Endodermal cell (in vitro differentiated cells): ENCODE data around the gene GAS2. TPM values are rescaled to one million over a fixed set of nuclear protein-coding genes. Genes with fewer than 3 reads are reported as not detected.

ENCODE experiments used
- DNase-seq: peaks from one replicate; pipeline ENCODE4 v3.0.0-alpha.2; 2017
- H3K27ac ChIP-seq: 2 replicates; pipeline ENCODE4 v1.5.1; 2013; ENCODE audit warnings: mild to moderate bottlenecking, low read depth, low read length, moderate library complexity
- H3K27me3 ChIP-seq: 2 replicates; pipeline ENCODE4 v1.6.1; 2013; ENCODE audit warnings: mild to moderate bottlenecking, low read length, moderate library complexity; ENCODE audit not compliant: insufficient read depth, control insufficient read depth, poor library complexity, severe bottlenecking
- H3K36me3 ChIP-seq: 2 replicates; pipeline ENCODE4 v1.7.0; 2013; ENCODE audit warnings: mild to moderate bottlenecking, low read length, moderate library complexity; ENCODE audit not compliant: control insufficient read depth, insufficient read depth
- H3K4me1 ChIP-seq: one replicate; pipeline ENCODE4 v1.7.0; 2013; ENCODE audit warnings: low read length; ENCODE audit not compliant: control insufficient read depth, insufficient read depth
- H3K4me3 ChIP-seq: 2 replicates; pipeline ENCODE4 v1.5.1; 2013; ENCODE audit warnings: mild to moderate bottlenecking, low read length, moderate library complexity
- H3K9ac ChIP-seq: 2 replicates; pipeline ENCODE4 v1.6.1; 2013; ENCODE audit warnings: mild to moderate bottlenecking, low read length, moderate library complexity; ENCODE audit not compliant: poor library complexity, severe bottlenecking; ENCODE audit errors: extremely low read depth
- H3K9me3 ChIP-seq: 2 replicates; pipeline ENCODE4 v1.6.1; 2013; ENCODE audit warnings: mild to moderate bottlenecking, low read length, moderate library complexity; ENCODE audit not compliant: control insufficient read depth
- H3K27ac Mint-ChIP-seq: 2 replicates; pipeline ENCODE4 v1.8.0; 2020; ENCODE audit warnings: mixed read lengths
- H3K27me3 Mint-ChIP-seq: 2 replicates; pipeline ENCODE4 v1.8.0; 2021; ENCODE audit warnings: mild to moderate bottlenecking, mixed read lengths; ENCODE audit not compliant: insufficient read depth
- H3K36me3 Mint-ChIP-seq: 2 replicates; pipeline ENCODE4 v1.8.0; 2020; ENCODE audit warnings: low read depth, mixed read lengths
- H3K4me1 Mint-ChIP-seq: 2 replicates; pipeline ENCODE4 v1.8.0; 2020; ENCODE audit warnings: mixed read lengths
- H3K4me3 Mint-ChIP-seq: 2 replicates; pipeline ENCODE4 v1.8.0; 2020; ENCODE audit warnings: mild to moderate bottlenecking, moderate library complexity, mixed read lengths
- H3K9me3 Mint-ChIP-seq: 2 replicates; pipeline ENCODE4 v1.8.0; 2020; ENCODE audit warnings: mild to moderate bottlenecking, mixed read lengths
- CTCF ChIP-seq: fragments of 200-600 bp; sonication (generic); conservative IDR thresholded peaks from 2 replicates; pipeline ENCODE4 v1.5.0; 2021; ENCODE audit warnings: antibody characterized with exemption, mild to moderate bottlenecking
- WGBS, 2 experiments: methylation state at CpG; one replicate each; pipeline versions ENCODE4 v1.1.5 to v1.1.7; 2013; ENCODE audit warnings: missing lambda C conversion rate in 2 of 2, mixed read lengths in 1 of 2; ENCODE audit not compliant: insufficient coverage in 1 of 2, insufficient read length in 1 of 2; 5-methylcytosine and 5-hydroxymethylcytosine counted together
- total RNA-seq, 2 donors: library from RNA; stranded (reverse); fragmentation: NEBNext Ultra II Directional in 1 of 2; extraction: Animal tissue kit (Norgen Biotek cat#: 25700) in 1 of 2; gene quantifications; 2 replicates in 1 of 2; 3 replicates in 1 of 2; pipeline ENCODE4 v1.2.1, GENCODE V29; 2021

GAS2 gene
- total RNA-seq, 2 donors from 2014 or later = 3.0 to 4.1 TPM

- Mint-ChIP-seq H3K4me3 (no peak overlapping the region), H3K9me3 (no peaks in the 10 kb centered on the region), H3K4me1 (peaks cover 15% of the 10 kb centered on the region), H3K36me3 (no peaks in the 10 kb centered on the region), H3K27ac (no peak overlapping the region), H3K27me3 (no peaks in the 10 kb centered on the region)
- Histone ChIP-seq H3K9me3 (no peaks in the 10 kb centered on the region), H3K36me3 (no peaks in the 10 kb centered on the region), H3K9ac (no peak overlapping the region), H3K27me3 (no peaks in the 10 kb centered on the region), H3K27ac (no peak overlapping the region), H3K4me1 (peaks cover 8% of the 10 kb centered on the region), H3K4me3 (no peak overlapping the region)
- 73% methylated on average over 1 of the region's 1 CpG; no CpG with 5 or more reads in 1 of the 2 experiments for WGBS, 2 experiments
- no peak for TF ChIP-seq CTCF
- DNase-seq = no peak
These were observed 87.0 kb downstream of the GAS2 start for GRCh38 chr11:22753416-22753815.

- no peak for TF ChIP-seq CTCF
- no peak for DNase-seq
- Histone ChIP-seq H3K4me3 (no peak overlapping the region), H3K27ac (no peak overlapping the region), H3K9ac (no peak overlapping the region), H3K4me1 (peaks cover 3% of the 10 kb centered on the region), H3K9me3 (no peaks in the 10 kb centered on the region), H3K36me3 (no peaks in the 10 kb centered on the region), H3K27me3 (no peaks in the 10 kb centered on the region)
- H3K27me3 Mint-ChIP-seq = no peaks in the 10 kb centered on the region
- 86% methylated on average over 1 of the region's 1 CpG; no CpG with 5 or more reads in 1 of the 2 experiments for WGBS, 2 experiments
- H3K4me1 Mint-ChIP-seq = peaks cover 11% of the 10 kb centered on the region
- H3K9me3 Mint-ChIP-seq = no peaks in the 10 kb centered on the region
- no peak overlapping the region for H3K27ac Mint-ChIP-seq
- no peaks in the 10 kb centered on the region for H3K36me3 Mint-ChIP-seq
- no peak overlapping the region for H3K4me3 Mint-ChIP-seq
These were observed 94.7 kb downstream of the GAS2 start for GRCh38 chr11:22761066-22761465.

- Mint-ChIP-seq H3K27ac (no peak overlapping the region), H3K4me1 (peaks cover 12% of the 10 kb centered on the region), H3K9me3 (no peaks in the 10 kb centered on the region), H3K27me3 (no peaks in the 10 kb centered on the region), H3K36me3 (no peaks in the 10 kb centered on the region), H3K4me3 (no peak overlapping the region)
- Histone ChIP-seq H3K27ac (no peak overlapping the region), H3K27me3 (no peaks in the 10 kb centered on the region), H3K36me3 (no peaks in the 10 kb centered on the region), H3K4me1 (peaks cover 3% of the 10 kb centered on the region), H3K9me3 (no peaks in the 10 kb centered on the region), H3K4me3 (no peak overlapping the region), H3K9ac (no peak overlapping the region)
- no peak for DNase-seq
- TF ChIP-seq CTCF = no peak
- 95% methylated on average over 1 of the region's 1 CpG; no CpG with 5 or more reads in 1 of the 2 experiments for WGBS, 2 experiments
These were observed 96.8 kb downstream of the GAS2 start for GRCh38 chr11:22763166-22763565.
